Large intestine (tissue), 3 donors: Measurements from ENCODE around the gene PTPN21. TPM values are rescaled to one million over a fixed set of nuclear protein-coding genes. Genes with fewer than 3 reads are reported as not detected.
A peak's percentile ranks its signal among the peaks of the same experiment; 100 is the strongest.

Experiments used
- DNase-seq, 2 donors: peaks; one replicate each; pipeline versions ENCODE4 v3.0.0 to v3.0.0-alpha.2; 2013
- H3K27ac ChIP-seq: one replicate; pipeline ENCODE4 v1.5.1; 2013; ENCODE audit warnings: low read length
- H3K27me3 ChIP-seq: 2 replicates; pipeline ENCODE4 v1.6.1; 2013; ENCODE audit warnings: low read length; ENCODE audit not compliant: control insufficient read depth, insufficient read depth
- H3K36me3 ChIP-seq: 2 replicates; pipeline ENCODE4 v1.6.1; 2013; ENCODE audit warnings: low read length; ENCODE audit not compliant: control insufficient read depth, insufficient read depth
- H3K4me1 ChIP-seq: one replicate; pipeline ENCODE4 v1.6.1; 2013; ENCODE audit warnings: low read length; ENCODE audit not compliant: control insufficient read depth, insufficient read depth
- H3K4me3 ChIP-seq: one replicate; pipeline ENCODE4 v1.5.1; 2013; ENCODE audit warnings: low read length
- H3K9me3 ChIP-seq: one replicate; pipeline ENCODE4 v1.6.1; 2013; ENCODE audit warnings: mild to moderate bottlenecking, low read depth, low read length, moderate library complexity; ENCODE audit not compliant: control insufficient read depth
- WGBS: methylation state at CpG from one replicate; pipeline ENCODE4 v1.1.5; 2013; ENCODE audit warnings: low lambda C conversion rate; ENCODE audit not compliant: insufficient coverage; 5-methylcytosine and 5-hydroxymethylcytosine counted together
- polyA plus RNA-seq: library from polyadenylated mRNA; unstranded; fragments of 120-200 nt; gene quantifications from one replicate; pipeline ENCODE4 v1.2.1, GENCODE V29; 2013

Gene PTPN21
- polyA plus RNA-seq, 1 donor: 11.9 TPM

DNA sequence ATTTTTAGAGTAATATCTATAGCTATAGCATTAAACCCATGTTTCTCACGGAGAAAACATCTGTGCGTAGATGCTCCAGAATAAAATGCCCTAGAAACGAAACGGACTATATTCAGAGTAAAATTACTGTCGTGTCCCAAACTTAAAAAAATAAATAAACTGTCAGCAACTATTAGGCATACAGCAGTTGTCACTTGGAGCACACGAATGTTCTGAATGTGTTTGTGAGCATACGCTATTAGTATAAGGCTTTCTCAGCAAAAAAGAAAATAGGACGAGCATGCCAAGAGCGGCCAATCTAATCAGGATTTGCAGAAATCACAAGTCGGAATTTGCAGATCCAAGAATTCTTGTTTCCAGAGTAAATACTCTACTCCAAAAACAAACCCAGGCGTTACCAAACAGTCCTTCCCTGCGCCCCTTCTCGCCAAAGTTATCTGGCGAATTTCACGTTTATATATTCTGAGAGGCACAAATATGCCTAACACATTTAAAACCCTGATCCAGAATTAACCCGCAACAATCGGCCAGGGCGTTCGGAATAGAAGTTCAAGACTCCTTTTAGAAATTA, 836 bp downstream of the PTPN21 start:
- peak in 1 of 2 donors; percentile 67 for DNase-seq
- Histone ChIP-seq H3K27me3 (peaks cover 24% of the 10 kb centered on the region), H3K36me3 (peaks cover 3% of the 10 kb centered on the region), H3K4me1 (peaks cover 30% of the 10 kb centered on the region), H3K27ac (peak overlapping the region; percentile 27), H3K9me3 (no peaks in the 10 kb centered on the region), H3K4me3 (peak overlapping the region; percentile 53)
- no CpG with 5 or more reads among the region's 19 CpGs for WGBS

DNA sequence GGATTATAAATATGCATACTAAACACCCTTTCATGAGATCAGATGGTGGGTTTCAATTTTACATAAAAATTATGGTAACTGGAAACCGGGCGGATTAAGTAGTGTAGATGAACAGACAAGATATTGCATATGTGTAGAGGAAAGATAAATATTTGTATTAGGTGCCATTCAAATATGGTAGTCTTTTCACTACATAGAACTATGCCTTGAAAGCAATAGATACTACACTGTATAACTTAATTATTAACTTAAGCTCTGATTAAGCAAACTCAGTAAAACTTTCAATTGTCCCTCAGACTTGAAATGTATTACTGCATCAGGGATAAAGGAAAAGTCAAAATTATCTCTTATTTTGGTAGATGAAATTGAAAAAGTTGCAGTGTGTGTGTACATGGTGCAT, 1.9 kb downstream of the PTPN21 start:
- peak in 1 of 2 donors; percentile 58 for DNase-seq
- peaks cover 30% of the 10 kb centered on the region for H3K4me1 ChIP-seq
- peaks cover 9% of the 10 kb centered on the region for H3K36me3 ChIP-seq
- H3K9me3 ChIP-seq: no peaks in the 10 kb centered on the region
- H3K27ac ChIP-seq: no peak overlapping the region
- no peak overlapping the region for H3K4me3 ChIP-seq
- WGBS: 17% methylated on average over 2 of the region's 2 CpGs
- peaks cover 24% of the 10 kb centered on the region for H3K27me3 ChIP-seq

DNA sequence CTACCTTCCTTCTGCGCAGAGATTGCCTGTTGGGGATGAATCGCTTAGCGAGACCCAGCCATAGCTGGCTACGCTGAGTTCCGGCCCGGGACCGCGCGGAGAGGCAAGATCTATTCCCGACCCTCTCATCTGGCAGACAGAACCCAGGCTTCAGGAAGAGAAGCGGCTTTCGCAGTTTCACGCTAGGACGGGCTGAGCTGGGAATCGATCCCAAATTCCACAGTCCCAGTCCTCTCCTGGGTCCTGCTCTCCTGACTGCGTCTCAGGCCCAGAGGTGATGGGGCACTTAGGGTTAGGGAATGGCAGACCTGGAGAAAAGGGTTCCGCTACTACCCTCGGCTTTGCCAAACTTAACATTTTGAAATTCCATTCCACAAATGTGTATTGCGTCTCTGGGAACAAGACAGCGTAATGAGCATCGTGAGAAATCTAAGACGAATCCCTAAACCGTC, 2.8 kb downstream of the PTPN21 start:
- Histone ChIP-seq H3K27ac (peak overlapping the region; percentile 8), H3K9me3 (no peaks in the 10 kb centered on the region), H3K4me1 (peaks cover 30% of the 10 kb centered on the region), H3K27me3 (peaks cover 24% of the 10 kb centered on the region), H3K36me3 (peaks cover 9% of the 10 kb centered on the region), H3K4me3 (peak overlapping the region; percentile 76)
- no CpG with 5 or more reads among the region's 23 CpGs for WGBS
- DNase-seq: peak in 1 of 2 donors; percentile 39

DNA sequence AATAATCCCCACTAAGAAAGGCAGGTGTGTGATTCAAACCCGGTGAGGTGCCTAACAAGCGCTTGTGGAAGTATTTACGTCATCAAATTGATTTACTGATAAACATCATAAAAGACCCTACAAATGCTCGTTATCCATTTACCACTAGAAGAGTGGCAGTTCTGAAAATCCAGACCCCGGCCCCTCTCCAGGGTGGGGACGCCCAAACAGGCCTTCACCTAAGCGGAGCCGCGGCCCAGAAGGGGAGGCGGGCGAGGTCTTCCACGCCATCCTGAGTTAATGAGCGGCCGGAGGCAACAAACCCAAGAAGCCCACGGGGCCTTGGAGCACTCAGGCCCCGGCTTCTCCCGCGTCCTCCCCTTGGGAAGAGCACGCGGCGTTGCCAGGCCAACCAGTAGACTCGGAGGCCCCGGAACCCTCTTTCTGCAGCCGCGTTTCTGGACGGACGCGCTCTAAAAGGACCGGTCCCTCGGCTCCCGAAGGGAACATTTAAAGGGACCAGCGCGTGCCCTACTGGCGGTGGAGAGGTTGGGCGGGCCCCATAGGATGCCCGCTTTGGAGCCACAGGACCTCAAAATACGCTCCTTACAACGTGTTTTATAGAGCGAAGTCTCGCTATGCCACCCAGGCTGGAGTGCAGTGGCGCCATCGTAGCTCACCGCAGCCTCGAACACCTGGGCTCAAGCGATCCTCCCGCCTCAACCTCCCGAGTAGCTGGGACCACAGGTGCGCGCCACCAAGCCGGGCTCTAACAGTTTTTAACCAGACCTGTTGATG, 3.5 kb downstream of the PTPN21 start:
- Histone ChIP-seq H3K27me3 (peaks cover 21% of the 10 kb centered on the region), H3K4me3 (peak overlapping the region; percentile 76), H3K4me1 (peaks cover 30% of the 10 kb centered on the region), H3K36me3 (peaks cover 9% of the 10 kb centered on the region), H3K9me3 (no peaks in the 10 kb centered on the region), H3K27ac (no peak overlapping the region)
- DNase-seq: peak; percentile 77 to 88
- no CpG with 5 or more reads among the region's 50 CpGs for WGBS

DNA sequence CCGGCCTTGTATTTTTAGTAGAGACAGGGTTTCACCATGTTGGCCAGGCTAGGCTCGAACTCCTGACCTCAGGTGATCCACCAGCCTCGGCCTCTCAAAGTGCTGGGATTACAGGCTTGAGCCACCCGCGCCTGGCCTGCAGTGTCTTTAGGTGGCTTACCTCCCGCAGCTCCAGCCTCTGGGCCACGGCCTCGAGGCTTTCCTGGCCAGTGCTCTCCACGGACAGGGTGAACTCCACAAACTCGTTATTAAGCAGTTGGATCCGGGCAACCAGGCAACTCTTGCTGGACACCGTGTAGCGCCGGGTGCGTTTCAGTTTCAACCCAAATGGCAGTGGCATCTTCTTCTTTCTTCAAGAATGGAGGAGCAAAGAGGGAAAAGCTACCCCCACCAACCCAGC, 4.7 kb downstream of the PTPN21 start:
- no peaks in the 10 kb centered on the region for H3K9me3 ChIP-seq
- H3K4me1 ChIP-seq: peaks cover 26% of the 10 kb centered on the region
- H3K36me3 ChIP-seq: peaks cover 9% of the 10 kb centered on the region
- no CpG with 5 or more reads among the region's 15 CpGs for WGBS
- peaks cover 13% of the 10 kb centered on the region for H3K27me3 ChIP-seq
- no peak overlapping the region for H3K4me3 ChIP-seq
- no peak for DNase-seq
- no peak overlapping the region for H3K27ac ChIP-seq

DNA sequence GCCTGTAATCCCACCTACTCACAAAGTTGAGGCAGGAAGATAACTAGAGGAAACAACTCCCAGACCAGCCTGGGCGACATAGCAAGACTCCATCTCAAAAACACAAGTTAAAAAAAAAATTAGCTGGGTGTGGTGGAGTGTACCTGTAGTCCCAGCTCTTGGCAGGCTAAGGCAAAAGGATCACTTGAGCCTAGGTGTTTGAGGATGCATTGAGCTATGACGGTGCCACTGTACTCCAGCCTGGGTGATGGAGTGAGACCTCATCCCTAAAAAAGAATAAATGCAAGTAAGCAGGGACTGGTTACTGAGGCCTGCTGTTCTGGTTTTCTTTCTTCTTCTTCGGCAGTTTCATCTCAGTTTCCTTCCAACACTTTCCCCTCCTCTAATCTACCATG, 7.4 kb downstream of the PTPN21 start:
- H3K4me3 ChIP-seq: no peak overlapping the region
- no peaks in the 10 kb centered on the region for H3K9me3 ChIP-seq
- WGBS: 80% methylated on average over 1 of the region's 3 CpGs
- H3K27me3 ChIP-seq: peaks cover 6% of the 10 kb centered on the region
- peaks cover 9% of the 10 kb centered on the region for H3K36me3 ChIP-seq
- H3K27ac ChIP-seq: no peak overlapping the region
- no peak for DNase-seq
- H3K4me1 ChIP-seq: peaks cover 11% of the 10 kb centered on the region

DNA sequence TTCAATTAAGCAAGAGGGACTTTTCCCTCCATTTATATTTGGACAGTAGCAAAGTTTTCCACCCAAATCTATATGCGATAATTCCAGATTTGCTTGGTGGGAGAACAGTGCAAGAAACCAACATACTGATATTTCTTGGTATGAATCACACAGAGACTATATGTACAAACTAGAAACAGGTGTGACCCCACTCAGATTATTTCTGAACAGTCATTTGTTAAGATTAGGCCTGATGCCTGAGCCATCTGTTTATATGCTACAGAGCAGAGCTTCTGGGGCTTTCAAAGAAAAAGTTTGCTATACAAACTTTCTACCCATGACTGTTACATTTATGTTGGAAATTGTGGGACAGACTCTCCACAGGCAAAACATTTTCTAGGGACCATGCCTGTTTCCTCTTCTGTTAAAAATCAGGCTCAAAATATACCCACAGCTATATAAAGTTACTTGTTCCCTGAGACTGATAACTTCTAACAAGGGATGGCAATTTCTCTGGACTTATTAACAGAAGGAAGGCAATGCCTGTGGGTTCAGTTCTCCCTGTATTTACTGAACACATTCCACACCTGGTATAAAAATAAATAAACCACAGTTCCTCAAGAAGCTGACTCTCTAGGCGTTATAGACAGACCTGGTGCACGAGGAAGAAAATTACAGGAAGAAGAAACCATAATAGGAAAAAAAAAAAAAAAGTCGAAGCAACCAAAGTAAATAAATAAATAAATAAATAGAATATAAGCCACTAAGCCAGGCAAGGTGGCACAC, 8.0 kb downstream of the PTPN21 start:
- Histone ChIP-seq H3K4me1 (peaks cover 5% of the 10 kb centered on the region), H3K4me3 (no peak overlapping the region), H3K9me3 (no peaks in the 10 kb centered on the region), H3K27me3 (peaks cover 1% of the 10 kb centered on the region), H3K27ac (no peak overlapping the region), H3K36me3 (peaks cover 9% of the 10 kb centered on the region)
- 36% methylated on average over 3 of the region's 4 CpGs for WGBS
- DNase-seq: peak in 1 of 2 donors; percentile 18

DNA sequence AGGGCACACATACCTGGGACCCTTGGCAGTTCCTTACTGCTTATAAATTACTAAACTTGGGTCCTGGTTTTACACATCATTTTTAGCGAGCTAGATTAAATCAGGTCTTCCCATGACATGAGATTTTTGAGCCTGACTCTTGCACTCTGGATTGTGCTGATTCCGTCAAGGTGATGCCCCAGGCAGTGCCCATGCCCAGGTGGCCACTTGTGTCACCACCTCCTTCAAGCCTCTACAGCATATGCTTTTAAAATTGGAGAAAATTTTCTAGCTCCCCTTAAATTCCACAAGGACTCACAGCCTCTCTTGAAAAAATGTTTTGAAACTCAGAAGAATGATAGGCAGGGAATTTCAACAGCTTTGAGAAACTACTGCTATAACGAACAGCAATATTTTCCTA, 9.6 kb downstream of the PTPN21 start:
- no peaks in the 10 kb centered on the region for H3K27me3 ChIP-seq
- H3K27ac ChIP-seq: no peak overlapping the region
- no peak for DNase-seq
- no CpG with 5 or more reads among the region's 3 CpGs for WGBS
- no peaks in the 10 kb centered on the region for H3K9me3 ChIP-seq
- peaks cover 9% of the 10 kb centered on the region for H3K36me3 ChIP-seq
- H3K4me1 ChIP-seq: no peaks in the 10 kb centered on the region
- H3K4me3 ChIP-seq: no peak overlapping the region

DNA sequence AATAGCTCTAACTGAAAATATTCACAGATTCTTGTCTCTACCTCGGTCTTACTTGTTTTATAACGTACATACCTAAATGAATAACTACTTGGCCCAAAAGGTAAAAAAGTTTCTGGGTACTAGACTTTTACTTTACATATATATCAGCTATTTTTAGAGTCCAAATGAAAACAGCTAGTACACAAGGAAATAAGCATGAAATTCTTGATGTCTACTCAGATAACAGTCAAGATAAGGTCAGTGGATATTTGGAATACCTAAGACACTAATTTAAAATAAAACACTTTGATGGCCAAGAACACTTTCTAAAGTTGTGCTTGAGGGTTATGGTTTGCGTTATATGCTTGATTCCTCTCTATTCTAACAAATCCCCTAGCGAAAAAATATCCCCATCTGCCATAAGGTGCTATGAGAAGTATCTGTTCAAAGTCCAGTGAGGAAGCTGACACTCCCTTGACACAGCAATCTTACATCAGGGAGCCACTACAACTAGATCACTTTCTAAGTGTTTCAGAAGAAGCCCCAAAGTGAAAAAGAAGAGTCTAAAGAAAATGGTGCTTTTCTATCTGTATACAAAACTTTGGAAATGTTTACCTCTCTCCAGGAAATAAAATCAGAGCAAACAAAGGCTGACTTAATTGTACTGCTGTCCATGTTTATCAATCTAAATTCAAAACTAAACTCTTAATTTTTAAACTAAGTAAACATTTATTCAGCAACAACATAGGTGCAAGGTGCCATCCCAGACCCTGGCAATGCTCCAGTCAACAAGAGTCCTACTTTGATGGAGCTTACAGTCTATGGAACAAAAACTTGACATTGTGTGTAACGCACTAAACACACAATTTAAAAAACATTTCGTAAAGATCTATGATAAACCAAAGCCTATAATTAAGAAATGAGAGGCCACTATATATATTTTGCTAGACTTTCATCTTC, 11.7 kb downstream of the PTPN21 start:
- Histone ChIP-seq H3K4me3 (no peak overlapping the region), H3K4me1 (no peaks in the 10 kb centered on the region), H3K9me3 (no peaks in the 10 kb centered on the region), H3K27me3 (no peaks in the 10 kb centered on the region), H3K36me3 (no peaks in the 10 kb centered on the region), H3K27ac (peak overlapping the region; percentile 52)
- 80% methylated on average over 1 of the region's 6 CpGs for WGBS
- peak; percentile 54 to 74 for DNase-seq
